Measurements from ENCODE around the gene BRF1.

The BRF1 gene

DNA sequence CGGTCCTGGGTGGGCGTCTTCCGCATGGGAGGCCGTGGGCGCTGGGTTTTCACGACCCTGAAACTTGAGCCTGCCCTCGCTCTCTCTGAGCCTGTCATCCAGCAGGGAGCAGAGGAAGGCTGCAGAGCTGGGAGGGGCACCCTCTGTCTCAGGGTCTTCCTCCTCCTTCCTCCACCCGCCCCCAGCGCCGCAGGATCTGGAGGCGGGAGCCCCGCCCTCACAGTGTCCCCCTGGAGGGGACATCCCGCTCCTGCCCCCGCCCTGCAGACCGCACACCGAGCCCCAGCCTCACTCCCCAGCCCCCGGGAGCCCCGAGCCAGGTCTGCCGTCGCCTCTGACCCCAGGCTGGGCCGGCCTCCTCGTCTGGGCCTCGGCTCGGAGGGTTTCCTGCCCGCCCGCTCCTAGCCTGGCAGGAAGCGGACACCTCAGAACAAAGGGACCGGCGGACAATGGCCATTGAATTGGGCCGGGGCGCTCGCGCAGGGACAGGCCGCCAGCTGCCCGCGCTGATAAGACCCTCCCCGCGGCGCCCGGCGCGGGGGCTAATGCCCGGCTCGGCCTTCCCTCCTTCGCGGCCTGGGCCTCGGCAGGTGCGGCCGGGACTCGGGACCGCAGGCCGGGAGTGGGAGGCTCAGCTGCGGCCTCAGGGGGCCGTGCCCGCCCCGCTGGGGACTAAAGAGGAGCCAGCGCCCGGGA, 104.4 kb downstream of the BRF1 start:
- H3K9me3 Mint-ChIP-seq = no peaks in the 10 kb centered on the region
- DNase-seq = peak; percentile 64
- peaks cover 40% of the 10 kb centered on the region for H3K27me3 Mint-ChIP-seq (ENCODE audit: low read depth, poor library complexity)
- H3K4me1 Mint-ChIP-seq = peaks cover 16% of the 10 kb centered on the region
- no peak overlapping the region for H3K27ac Mint-ChIP-seq
- TF ChIP-seq, protein P1, sequence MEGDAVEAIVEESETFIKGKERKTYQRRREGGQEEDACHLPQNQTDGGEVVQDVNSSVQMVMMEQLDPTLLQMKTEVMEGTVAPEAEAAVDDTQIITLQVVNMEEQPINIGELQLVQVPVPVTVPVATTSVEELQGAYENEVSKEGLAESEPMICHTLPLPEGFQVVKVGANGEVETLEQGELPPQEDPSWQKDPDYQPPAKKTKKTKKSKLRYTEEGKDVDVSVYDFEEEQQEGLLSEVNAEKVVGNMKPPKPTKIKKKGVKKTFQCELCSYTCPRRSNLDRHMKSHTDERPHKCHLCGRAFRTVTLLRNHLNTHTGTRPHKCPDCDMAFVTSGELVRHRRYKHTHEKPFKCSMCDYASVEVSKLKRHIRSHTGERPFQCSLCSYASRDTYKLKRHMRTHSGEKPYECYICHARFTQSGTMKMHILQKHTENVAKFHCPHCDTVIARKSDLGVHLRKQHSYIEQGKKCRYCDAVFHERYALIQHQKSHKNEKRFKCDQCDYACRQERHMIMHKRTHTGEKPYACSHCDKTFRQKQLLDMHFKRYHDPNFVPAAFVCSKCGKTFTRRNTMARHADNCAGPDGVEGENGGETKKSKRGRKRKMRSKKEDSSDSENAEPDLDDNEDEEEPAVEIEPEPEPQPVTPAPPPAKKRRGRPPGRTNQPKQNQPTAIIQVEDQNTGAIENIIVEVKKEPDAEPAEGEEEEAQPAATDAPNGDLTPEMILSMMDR (IDR thresholded peaks at IDR 0.05) = no peak
- no peaks in the 10 kb centered on the region for H3K36me3 Mint-ChIP-seq (ENCODE audit: low read depth)
- H3K4me3 Mint-ChIP-seq = no peak overlapping the region

DNA sequence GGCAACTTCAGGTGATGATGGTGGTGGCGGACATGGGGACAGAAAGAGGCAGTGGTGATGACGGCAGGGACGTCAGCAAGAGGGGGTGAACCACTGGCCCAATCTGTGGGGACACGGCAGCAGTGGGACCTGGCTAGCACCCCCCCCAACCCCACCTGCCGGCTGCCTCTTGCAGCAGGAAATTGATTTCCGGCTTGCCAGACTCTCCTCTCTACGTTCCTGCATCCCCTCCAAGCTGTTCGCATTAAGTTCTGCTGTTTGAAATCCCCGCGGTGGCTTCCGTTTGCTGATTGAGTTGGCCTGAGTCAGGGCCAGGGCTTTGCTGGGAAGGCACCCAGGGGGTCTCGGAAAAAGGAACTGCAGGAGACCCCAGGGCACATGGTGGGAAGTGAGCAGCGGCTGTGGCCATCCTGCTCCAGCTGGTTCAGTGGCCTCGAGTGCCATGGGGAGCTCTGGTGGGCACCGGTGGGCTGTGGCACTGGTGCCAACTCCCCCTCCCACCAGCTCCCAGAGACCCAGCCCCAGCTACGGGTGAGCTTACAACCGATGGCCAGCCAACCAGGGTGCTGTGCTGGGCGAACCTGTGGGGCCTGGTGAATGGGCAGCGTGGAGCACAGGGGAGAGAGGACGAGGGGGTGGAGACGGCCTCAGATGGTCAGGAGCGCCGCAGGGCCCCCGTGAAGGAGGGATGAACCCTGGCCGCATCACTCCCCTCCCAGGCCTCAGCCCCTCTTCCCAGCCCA, 105.1 kb downstream of the BRF1 start:
- no peaks in the 10 kb centered on the region for H3K36me3 Mint-ChIP-seq (ENCODE audit: low read depth)
- peaks cover 16% of the 10 kb centered on the region for H3K4me1 Mint-ChIP-seq
- H3K9me3 Mint-ChIP-seq = no peaks in the 10 kb centered on the region
- peaks cover 40% of the 10 kb centered on the region for H3K27me3 Mint-ChIP-seq (ENCODE audit: low read depth, poor library complexity)
- peak; percentile 30 for DNase-seq
- TF ChIP-seq, protein P1 (IDR thresholded peaks at IDR 0.05) = no peak
- H3K4me3 Mint-ChIP-seq = peak overlapping the region; percentile 58
- no peak overlapping the region for H3K27ac Mint-ChIP-seq

DNA sequence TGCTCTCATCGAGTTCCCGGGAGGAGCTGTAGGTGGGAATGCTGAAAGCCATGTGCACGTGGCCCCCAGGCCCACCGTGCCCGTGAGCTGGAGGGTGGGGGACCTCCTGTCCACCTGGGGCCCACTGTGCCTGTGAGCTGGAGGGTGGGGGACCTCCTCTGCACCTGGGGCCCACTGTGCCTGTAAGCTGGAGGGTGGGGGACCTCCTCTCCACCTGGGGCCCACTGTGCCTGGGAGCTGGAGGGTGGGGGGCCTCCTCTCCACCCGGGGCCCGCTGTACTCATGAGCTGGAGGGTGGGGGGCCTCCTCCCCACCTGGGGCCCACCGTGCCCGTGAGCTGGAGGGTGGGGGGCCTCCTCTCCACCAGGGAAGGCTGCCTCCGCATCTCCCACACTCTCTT, 105.8 kb downstream of the BRF1 start:
- TF ChIP-seq, protein P1 (IDR thresholded peaks at IDR 0.05) = no peak
- Mint-ChIP-seq H3K27me3 (ENCODE audit: low read depth, poor library complexity) (peaks cover 40% of the 10 kb centered on the region), H3K9me3 (no peaks in the 10 kb centered on the region), H3K4me1 (peaks cover 16% of the 10 kb centered on the region), H3K27ac (no peak overlapping the region), H3K4me3 (peak overlapping the region; percentile 58), H3K36me3 (ENCODE audit: low read depth) (no peaks in the 10 kb centered on the region)
- DNase-seq = no peak

DNA sequence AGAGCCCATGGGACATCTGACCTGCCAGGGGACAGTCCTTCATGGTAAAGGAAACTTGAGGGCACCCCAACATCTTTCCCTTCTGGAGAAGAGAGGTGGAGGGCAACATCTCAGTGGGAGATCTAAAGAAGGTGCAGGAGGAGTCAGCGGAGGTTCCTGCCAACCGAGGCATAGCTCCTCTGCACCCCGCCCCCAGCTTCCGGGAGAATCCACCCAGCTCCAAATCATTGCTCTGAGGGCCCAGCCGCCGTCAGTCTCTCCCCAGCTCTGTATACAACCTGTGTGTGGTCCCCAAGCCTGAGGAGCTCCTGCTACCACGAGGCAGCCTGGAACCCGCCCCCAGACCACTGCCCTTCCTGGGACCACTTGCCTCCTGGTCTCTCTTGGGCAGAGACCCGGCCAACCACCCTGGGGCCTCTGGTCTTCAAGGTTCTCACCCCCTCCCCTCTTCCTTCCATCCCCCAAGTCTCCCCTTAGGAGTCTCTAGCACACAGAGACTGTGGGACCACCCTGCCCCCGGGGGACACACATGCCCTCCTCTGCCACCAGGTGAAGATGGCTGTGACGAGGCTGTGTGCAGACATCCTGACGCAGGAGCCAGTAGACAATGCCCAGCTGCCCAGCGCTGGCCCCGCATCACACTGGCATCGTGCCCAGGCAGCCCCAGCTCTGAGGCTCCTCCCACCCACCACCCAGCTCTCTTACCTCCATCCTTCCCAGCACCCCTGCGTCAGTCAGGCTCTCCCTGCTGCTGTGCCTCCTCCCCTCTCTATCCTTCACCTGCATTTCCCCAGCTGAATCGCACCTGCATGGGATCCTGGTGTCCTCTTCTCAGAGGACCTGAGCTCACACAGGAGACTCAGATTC, 106.7 kb downstream of the BRF1 start:
- TF ChIP-seq, protein P1 (IDR thresholded peaks at IDR 0.05) = no peak
- H3K27ac Mint-ChIP-seq = no peak overlapping the region
- H3K9me3 Mint-ChIP-seq = peaks cover under 1% of the 10 kb centered on the region

DNA sequence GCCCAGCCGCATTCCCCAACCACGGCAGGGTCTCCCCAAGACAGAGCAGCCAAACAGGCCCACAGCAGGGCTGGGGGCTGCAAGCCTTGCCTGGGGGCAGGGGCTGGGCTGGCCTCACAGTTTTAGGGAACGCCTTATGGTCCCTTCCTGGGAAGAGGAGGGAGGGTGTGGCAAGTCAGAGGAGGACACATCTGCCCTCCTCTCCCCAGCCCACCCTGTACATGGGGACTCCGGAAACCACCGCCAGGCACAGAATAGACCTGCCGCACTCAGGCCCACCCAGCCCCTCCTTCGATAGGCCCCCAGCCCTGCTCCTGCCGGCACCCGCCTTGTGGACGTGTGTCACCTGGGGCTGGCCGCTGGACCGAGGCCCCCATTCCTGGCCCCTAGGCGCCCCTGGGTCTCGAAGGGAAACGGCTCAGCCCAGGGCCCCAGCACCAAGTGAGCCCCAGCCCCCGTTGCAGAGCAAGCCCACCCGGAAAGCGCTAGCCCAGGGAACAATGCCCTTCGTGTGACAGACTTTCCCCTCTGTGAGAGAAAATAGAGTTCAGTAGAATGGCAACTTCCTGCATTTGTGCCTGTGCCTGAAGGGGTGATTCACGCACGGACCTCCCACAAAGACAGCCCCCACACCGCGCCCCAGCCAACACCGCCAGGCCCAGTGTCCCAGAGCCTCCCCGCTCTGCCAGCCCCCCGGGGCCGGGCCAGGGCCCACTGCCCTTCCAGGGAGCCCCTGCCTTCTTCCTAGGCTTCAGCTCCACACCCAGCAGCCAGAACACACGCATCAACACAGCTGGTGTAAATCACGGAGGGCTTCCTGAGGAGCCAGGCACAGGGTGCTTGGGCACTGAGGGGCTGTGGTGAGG, 107.7 kb downstream of the BRF1 start:
- Mint-ChIP-seq H3K4me1 (peaks cover 12% of the 10 kb centered on the region), H3K4me3 (no peak overlapping the region), H3K27me3 (ENCODE audit: low read depth, poor library complexity) (peaks cover 35% of the 10 kb centered on the region), H3K9me3 (peaks cover 11% of the 10 kb centered on the region), H3K36me3 (ENCODE audit: low read depth) (no peaks in the 10 kb centered on the region), H3K27ac (no peak overlapping the region)
- TF ChIP-seq, protein P1 (IDR thresholded peaks at IDR 0.05) = no peak
- no peak for DNase-seq

More for the DNA sequence above, 106.7 kb downstream of the BRF1 start:
- no peak for DNase-seq
- Mint-ChIP-seq H3K4me1 (peaks cover 12% of the 10 kb centered on the region), H3K36me3 (ENCODE audit: low read depth) (no peaks in the 10 kb centered on the region), H3K4me3 (no peak overlapping the region), H3K27me3 (ENCODE audit: low read depth, poor library complexity) (peaks cover 43% of the 10 kb centered on the region)

All from nephron progenitor cell (in vitro differentiated cells).